NCI-H446 (cell line): Measurements from ENCODE around the gene CTNNA1.

ENCODE experiments used
- DNase-seq, 2 experiments: peaks; one replicate each; lab custom pipeline; 2025; lab: John Stamatoyannopoulos, UW

Gene CTNNA1

DNA sequence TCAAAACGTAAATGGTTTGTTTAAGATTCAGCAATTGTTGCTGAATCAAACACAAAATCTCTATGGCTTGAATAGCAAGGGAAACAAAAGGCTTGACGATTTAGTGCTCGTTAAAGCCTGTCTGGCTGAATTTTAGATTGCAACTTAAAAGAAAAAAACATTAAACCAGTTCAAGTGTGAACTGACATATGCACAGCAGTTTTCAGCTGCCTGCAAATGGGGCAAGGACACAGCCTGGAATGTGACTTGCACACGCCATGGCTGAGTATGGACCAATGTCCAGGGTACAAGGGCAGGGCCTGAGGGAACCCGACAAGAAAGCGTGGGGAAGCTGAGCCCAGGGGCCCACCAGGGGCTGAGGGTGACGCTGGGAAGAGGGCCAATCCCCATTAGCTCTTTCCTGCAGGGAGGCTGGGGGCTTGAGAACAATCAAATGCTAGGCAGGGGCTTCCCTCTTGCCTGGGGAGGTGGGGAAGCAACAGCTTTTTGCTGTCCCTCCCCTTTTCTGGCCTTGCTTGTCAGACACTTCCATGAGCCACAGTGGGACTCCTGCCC is 211.5 kb downstream of the CTNNA1 start:
- no peak for DNase-seq

GRCh38 chr5:138965626-138966025 is 212.4 kb downstream of the CTNNA1 start:
- no peak for DNase-seq

DNA sequence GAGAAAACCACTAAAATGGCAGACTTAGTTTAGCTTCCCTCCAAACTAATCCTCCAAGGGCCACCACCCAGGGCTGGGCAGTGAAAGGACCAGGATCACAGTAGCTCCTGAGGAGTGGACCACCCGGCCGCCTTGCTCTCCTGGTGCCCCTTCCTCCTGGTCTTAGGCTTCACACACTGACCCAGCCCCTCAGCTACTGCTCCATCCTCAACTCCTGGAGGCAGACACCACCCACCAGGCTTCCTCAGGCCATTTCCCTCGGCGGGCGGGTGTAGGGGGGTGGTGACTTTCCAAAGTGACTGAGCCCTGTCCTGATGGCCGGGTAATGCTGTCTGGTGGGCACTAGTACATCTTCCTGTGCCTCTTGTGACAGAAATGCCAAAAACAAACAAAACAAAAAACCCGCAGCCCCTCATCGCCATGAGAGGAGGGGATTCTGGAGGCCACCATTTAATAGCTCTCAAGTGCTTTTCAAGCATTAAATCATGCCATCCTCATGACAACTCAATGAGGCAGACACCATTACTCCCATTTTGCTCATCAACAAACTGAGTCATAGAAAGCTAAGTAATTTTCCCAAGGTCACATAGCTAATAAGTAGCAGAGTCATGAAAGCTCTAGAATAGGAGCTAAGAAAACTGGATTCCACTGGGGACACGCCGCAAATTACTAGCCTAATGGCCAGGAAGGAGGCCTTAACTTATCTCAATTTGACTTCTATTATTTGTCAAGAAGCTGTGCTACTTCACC is 213.2 kb downstream of the CTNNA1 start:
- DNase-seq: no peak

DNA sequence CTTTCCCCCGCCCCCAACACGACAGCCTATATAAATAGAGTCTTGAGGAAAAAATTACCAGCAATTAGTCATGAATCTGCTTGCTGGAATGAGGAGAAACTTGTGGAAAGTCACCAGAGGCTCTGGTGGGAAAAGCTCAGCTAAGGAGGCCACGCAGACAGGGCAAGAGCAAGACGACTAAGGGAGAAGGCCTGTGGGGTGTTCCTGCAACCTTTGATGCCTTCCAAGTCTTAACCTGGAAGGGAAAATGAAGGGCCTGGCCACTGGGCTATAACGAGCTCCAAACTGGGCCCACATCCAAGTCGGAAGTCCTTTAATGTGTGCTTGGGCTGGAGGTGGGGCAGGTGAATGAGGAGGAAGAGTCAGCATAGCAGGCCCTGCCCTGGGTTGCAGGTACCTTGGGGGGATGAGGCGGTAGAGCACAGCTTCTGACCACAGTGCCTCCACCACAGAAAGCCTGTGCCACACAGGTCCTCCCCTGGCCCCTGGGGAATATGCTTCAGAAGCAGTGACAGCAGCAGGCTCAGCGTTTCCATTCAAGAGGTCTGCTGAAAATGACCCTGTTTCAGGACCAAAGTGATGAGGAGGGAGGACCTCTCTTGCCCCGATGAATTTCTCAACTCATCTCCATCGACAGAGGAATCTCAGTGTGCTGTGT is 214.7 kb downstream of the CTNNA1 start:
- DNase-seq: no peak

DNA sequence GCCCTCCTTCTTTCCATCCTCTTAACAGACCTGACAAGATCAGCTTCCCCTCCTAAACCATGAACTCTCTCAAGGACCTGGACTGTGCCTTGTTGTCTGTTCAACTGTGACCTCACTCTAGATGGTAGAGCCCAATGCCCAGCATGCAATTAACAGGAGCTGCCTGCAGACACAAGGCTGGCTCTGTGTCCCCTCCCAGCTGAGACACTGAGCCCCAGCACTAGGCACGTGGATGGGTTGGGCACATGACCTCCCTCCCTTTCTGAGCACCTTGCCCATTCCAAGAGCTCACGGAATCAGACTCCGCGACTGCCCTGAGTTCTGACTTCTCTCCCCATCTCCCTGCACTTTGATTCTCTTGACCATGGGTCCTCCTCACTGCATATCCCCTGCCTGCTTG is 215.4 kb downstream of the CTNNA1 start:
- no peak for DNase-seq

DNA sequence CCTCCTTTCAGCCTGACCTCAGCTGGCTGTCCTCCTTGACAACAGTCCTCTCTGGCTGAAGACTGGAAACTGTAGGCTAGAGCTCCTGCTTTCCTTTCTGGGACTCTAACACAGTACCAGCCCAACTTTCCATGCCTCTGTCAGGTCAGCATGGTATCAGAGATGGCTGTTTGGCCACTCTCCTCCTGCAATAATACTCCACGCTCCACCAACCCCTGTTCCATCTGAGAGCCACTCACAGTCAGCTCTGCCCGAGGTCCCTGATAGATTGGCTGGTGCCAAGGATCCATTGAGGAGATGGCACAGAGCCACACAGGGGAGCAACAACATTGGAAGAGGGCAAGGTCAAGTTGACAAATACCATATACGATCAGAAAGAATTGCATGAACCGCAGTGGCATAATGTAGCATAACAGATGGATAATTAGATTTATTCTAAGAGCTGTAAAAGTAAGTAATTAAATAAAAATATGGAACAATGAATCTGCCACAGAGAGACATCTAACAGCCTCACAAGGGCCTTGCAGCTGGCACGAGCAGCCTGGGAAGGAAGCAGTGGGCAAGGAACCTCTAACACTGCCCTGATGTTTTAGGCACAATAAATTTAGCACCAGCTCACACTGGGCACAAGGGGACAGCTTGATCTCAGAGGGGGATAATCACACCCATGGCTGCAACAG is 216.2 kb downstream of the CTNNA1 start:
- DNase-seq: peak; percentile 62 to 67

DNA sequence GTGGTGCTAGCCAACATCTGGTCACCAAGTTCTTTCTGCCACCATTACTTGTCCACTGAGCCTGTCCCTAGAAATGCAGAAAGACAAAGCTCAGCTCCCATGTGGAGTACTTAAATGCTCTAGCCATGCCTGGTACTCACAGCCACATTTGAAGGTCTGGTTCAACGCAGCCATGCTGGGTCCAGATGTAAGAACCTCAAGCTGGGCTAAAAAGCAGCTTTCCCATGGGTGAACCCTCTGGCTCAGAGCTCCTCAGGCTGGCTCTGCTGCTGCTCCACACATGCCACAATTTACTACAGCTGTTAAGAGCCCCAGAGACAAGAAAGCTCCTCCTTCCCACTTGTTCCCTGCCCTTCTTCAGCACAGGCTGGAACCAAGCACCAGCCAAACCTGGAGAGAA is 219.0 kb downstream of the CTNNA1 start:
- no peak for DNase-seq

GRCh38 chr5:138972836-138973235 is 219.6 kb downstream of the CTNNA1 start:
- DNase-seq: no peak

DNA sequence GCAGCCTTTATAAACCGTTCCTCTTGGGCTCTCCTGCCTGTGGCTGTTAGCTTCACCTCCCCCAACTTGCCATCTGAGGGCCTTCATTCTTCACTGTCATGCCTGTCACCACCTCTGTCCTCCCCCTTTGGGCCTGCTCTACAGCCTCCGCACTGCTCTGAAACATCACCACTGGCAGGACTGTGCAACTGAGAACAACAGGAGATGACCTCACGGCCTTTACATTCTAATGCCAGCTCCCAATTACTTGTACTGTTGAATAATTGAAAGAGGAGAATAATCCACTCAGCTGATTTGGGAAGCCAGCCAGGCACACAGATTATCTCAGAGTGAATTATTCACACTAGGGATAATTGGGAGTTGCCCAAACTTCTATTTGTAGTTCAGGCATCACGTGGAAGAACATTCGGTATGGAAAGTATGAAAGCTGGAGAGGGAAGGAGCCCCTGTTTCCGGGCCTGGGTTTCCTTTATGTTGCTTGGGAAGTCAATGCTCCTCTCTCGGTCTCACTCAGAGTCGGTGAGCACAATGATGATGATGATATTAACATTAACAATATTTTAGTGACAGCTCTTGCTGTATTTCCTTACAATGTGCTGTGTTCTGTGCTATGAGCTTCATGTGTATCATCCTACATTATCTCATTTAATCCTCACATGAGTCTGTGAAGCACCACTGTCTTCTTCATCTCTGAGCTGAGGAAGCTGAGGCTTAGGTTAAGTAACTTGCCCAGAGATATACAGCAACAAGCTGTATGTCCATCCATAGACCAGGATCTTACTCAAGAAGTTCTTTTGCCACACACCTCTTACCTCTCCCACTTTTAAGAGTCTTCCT is 221.2 kb downstream of the CTNNA1 start:
- peak; percentile 70 to 90 for DNase-seq

- DNase-seq: peak in 1 of 2 experiments; percentile 23
These were observed 222.0 kb downstream of the CTNNA1 start for GRCh38 chr5:138975098-138975847.

DNA sequence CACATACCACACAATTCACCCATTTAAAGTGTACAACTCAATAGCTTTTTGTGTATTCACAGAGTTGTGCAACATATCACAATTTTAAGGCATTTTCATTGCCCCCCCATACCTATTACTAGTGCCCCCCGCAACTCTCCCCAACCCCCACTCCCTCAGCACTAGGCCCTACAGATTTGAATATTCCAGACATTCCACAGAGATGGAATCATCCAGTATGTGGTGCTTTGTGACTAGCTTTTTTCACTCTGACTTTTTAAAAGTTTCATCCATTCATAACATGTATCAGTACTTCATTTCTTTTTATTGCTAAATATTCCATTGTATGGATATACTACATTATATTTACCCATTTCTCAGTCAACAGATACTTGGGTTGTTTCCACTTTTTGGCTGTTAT is 224.9 kb downstream of the CTNNA1 start:
- DNase-seq: no peak

DNA sequence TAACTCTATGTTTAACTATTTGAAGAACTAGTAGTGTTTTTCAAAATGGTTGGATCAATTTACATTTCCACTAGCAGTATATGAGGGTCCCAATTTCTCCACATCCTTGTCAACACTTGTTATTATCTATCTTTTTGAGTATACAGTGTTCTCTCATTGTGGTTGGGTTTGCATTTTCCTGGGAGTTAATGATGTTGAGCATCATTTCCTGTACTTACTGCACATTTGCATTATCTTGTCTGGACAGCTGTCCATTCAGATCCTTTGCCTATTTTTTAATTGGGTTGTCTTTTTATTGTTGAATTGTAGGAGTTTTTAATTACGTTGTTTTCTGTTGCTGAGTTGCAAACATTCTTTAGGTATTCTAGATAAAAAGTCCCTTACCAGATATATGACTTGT is 225.4 kb downstream of the CTNNA1 start:
- no peak for DNase-seq

GRCh38 chr5:138979684-138980280 is 226.6 kb downstream of the CTNNA1 start:
- no peak for DNase-seq

- no peak for DNase-seq
These were observed 227.2 kb downstream of the CTNNA1 start for GRCh38 chr5:138980441-138980840.

DNA sequence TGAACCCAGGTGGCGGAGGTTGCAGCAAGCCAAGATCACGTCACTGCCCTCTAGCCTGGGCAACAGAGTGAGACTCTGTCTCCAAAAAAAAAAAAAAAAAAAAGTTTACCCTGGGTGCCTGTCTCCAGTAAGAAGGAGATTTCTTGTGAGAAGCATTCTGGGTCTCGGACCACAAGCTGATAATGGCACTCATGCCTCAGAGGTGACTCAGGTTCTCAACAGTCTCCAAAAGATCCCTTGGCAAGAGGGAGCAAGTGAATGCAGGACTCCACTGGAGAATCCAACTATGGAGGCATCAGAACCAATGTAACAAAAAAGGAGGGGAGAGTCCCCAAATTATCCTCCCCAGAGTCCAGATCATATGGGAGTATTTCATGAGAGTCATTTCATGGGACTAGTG is 227.9 kb downstream of the CTNNA1 start:
- no peak for DNase-seq

DNA sequence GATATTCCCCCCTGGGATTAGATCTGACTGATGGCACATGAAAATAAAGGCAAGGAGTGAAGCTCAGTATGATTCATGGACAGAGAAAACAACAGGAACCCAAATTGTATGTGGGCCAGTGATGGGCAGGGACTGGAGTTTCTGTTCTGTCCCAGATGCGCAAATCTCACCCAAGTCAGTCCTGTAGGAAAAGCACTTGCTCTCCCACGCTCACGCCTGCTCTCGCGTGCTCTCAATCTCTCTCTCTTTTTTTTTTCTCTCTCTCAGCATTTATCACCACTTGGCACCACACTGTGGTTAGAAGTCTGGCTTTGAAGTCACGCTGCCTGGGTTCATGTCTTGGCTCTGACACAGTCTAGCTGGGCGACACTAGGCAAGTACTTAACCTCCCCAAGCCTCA is 228.4 kb downstream of the CTNNA1 start:
- no peak for DNase-seq

- DNase-seq: no peak
These were observed 230.8 kb downstream of the CTNNA1 start for GRCh38 chr5:138983984-138984383.
